GM21447 (cell line): ENCODE data around the gene AP2A1.

Experiments
- ATAC-seq: cut with Tn5 transposase; IDR thresholded peaks from one replicate; pipeline ENCODE4 v1.9.1; 2021; ENCODE audit not compliant: unreplicated experiment

AP2A1 gene

DNA sequence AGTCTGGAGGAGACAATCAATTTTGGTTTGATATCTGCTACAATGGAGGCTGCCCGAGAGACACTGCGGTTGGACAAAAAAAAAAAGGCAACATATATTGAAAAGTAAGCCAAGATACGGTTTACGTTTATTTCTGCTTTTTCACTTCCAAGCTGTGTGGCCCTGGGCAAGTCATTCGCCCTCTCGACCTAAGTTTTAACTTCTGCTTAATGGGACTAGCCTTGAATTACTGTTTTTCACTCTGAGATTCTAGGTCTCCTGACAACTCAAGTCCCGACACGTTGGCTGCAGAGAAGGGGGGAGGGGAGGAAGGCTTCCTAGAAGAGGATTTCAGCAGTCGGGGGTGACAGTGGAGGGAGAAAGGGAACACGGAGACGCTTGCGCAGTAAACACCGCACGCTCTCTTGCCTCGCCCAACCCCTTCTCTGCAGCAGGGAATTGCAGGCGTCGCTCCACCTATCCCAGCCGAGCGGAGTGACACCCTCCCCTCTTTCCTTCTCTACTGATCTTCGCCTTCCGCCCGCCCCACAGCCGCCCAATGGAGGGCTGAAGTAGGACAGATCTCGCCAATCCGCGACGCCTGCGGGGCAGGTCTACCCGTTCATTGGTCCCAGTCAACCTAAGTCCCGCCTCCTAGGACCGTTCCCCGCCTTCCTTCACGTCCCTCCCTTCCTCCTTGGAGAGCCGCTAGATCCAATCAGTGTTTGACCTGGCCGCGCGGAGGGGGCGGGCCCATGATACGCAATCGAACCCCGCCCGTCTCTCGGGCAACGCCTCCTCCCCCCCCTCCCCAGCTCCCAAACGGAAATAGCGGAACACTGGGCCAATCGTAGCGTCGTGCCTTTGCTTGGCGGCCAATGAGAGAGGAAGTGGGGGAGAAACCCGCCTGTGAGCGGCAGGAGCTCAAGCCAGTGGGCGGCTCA, 533 bp upstream of the AP2A1 start:
- ATAC-seq: peak; percentile 92

DNA sequence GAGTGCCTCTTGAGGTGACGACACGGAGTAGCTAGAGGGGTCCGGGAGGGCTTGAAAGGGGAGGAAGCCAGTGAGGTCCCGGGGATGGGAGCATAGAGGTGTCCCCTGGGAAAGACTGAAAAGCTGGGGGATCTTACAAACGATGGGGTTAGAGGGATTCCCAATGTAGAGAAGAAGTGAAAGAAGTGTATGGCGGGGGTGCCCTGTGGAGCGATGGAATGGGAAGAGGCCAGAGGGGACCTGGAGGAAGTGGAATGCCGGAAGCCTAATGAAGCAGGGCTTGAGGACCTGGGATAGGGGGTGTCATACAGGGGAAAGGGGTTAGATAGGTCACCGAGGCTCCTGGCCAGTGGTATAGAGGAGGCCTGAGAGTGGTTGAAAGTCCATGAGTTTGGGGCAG, 580 bp downstream of the AP2A1 start:
- no peak for ATAC-seq

DNA sequence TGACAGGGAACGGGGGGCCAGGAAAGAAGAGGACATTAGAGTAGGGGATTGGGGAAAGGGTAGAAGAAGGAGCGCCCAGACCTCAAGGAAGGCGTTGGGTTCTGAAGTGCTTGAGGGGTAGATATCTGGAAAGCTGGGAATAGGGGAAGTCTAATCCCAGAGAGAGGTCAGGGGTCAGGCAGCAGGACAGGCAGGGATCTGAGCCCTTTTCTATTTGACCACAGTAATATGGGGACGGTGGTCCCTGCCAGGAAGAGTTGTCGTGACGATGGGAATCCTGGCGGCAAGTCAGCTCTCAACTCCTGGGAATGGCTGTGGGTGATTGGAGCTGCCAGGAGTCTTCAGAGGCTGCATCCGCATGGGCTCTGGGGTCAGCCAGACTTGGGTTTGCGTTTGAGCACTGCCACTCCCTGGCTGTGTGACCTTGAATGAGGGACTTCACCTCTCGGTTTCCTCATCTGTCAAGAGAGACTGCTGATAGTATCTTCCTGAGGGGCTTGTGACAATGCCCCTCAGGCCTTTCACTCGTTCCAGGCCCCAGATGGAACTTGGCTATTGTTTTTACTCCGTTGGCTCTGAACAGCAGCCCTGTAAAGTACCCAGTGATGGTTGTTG, 1.3 kb downstream of the AP2A1 start:
- no peak for ATAC-seq

DNA sequence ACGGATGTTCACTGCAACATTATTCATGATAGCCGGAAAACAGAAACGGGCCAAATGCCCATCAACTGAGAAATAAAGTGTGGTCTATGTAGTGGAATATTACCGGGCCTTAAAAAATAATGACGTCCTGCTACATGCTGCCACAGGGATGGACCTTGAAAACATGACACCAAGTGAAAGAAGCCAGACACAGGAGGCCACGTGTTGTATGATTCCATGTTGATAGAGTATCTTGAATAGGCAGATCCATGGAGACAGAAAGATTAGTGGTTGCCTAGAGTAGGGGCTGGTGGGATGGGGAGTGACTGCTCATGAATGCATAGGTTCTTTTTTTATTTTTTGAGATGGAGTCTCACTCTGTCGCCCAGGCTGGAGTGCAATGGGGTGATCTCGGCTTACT, 3.7 kb downstream of the AP2A1 start:
- no peak for ATAC-seq

DNA sequence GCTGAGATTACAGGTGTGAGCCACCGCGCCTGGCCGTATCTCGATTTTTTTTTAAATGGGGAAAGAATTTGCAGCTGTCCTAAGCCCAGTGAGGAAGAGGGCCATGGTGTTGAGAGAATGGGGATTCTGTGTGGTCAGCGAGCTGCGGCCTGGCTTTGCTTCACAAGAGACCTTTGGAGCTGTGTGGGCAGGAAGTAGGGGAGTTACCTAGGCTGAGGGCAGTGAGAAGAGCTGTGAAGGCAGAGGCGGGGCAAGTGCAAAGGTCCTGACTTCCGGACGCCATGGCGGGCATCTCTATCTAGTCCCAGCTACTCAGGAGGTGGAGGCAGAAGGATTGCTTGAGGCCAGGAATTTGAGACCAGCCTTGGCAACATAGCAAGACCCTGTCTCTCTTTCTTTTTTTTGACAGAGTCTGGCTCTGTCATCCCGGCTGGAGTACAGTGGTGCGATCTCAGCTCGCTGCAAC, 4.9 kb downstream of the AP2A1 start:
- ATAC-seq: no peak

DNA sequence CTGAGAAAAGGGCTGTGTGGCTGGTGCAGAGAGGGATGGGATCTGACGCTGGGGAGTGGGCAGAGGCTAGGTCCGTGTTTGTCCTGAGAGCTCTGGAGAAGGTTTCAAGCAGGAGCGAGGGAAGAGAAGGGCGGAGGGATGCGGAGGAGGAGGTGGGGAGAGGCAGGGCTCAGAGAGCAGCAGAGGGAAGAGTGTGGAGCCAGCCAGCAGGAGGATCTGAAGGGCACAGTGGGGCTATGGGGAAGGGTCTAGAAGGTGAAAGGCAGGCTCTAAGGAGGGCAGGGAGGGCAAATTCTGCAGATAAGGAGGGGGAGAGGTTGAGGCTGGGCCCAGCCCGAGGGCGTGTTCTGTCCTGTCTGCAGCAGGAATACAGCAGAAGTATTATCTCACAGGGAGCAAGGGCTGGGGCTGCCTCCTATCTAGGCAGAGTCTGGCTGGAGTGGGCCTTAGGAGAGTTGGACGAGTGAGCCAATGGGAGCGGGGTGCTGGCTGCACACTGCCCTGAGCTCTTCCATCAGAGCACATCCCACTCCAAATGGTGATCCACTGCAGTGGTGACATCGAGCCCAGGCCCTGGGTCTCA, 6.1 kb downstream of the AP2A1 start:
- no peak for ATAC-seq

DNA sequence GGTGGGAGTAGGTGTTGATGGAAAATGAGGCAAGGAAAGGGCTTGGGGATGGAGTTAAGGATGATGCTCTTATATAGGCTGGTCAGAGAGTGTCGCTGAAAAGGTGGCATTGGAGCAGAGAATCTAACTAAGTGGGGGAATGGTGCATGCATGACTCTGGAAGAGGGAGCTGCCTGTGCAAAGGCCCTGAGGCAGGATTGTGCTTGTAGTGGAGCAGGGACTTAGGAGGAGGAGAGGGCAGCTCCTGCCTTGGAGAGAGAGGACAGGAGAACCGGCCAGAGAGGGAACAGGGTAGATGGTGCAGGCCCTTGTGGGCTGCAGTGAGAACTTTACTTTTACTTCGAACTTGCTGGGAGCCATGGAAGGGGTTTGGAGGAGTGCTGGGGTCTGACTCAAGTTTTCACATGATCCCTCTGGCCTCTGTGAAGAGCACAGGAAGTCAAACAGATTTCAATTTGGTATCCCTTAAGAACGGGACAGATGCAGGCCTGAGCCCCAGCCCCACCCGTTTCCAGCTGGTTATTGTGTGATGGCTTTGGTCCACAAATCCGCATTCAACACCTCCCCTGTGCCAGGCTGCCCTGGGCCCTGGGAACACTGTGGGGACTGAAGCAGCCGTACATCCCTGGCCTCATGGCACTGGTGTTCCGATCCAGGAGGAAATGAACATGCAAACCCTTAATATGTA, 7.0 kb downstream of the AP2A1 start:
- no peak for ATAC-seq

DNA sequence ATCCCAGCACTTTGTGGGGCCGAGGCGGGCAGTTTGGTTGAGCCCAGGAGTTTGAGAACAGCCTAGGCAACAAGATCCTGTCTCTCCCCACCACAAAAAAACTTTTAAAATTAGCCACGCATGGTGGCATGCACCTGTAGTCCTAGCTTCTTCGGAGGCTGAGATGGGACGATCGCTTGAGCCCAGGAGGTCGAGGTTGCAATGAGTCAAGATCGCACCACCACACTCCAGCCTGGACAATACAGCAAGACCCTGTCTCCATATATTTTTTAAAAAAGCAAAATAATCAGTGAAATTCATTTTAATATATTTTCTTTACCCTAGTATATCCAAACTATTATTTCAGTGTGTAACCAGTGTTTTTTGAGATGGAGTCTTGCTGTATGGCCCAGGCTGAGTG, 8.2 kb downstream of the AP2A1 start:
- no peak for ATAC-seq

DNA sequence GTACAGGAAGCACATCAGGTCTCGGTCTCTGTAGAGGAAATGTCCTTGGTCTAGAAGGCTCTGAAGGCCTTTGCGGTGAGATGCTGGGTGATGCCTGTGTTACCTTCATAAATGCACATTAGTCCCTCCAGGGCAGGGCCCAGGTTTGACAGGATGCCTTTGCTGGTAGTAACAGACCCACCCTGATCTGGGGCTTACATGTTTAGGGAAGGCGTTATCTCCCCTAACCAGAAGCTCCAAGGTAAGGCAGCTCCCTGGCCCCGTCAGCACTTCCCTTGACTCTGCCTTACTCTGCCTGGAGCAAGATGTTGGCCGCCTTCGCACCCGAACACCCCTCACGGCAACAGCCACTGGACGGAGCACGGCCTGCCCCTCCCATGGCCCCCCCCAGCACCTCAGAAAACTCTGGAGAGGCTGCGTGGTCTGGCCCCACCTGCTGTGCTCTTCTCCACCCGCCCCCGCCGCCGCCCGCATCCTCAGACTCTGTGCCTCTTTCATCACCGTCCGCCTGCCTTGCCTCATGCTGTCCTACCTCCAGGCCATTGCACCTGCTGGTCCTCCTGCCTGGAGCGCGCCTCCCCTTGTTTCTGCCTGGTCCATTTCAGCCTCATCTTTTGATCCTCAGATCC, 9.1 kb downstream of the AP2A1 start:
- no peak for ATAC-seq

DNA sequence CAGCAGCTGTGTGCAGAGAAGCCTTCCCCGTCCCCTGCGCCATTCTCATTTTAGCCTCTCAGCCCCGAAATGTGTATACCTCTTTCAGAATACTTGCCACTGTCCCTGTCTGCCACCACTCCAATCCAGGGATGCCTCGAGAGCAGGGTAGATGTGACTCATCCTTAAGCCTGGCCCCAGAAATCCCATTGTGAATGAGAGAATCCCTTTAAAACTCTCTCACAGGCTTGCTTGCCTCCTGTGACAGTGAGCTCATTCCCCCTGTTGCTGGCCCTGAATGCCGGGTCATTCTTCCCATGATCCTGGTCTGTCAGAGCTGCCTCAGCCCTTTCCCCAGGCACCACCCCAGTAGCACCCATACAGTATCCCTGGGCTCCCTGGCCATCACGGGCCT, 9.6 kb downstream of the AP2A1 start:
- ATAC-seq: no peak

DNA sequence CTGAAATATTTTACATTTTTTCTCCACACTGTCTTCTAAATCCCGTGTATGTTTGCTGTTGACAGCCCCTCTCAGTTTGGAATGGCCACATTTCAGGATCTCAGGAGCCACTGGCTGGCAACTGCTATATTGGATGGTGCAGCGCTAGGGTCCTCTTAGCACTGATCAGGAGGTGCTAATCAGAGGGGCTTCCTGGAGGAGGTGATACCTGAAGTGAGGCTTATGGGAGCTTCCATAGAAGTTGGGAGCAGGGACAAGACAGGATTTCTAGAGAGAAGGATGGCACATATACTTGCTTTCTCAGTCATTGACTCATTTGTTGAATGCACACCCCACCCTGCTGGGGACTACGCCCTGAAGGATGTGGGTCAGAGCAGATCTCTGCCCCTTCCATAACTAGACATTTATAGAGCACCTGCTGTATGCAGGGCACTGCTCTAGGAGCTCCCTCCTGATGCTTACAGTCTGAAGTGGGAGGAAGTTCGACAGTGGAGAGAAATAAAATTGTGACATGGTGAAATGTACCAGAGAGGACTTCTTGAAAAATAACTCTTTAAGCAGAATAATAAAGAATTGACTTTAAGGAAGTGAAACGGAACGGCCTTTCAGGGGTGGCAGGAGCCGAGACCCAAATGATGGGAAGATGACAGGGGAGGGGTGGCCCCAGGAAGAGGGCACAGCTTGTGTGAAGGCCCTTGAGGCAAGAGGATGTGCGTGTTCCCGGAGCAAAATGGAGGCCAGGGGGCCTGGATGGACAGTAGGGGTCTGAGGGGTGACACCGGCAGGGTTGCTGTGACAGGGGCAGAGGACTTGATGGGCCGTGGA, 13.1 kb downstream of the AP2A1 start:
- ATAC-seq: no peak

DNA sequence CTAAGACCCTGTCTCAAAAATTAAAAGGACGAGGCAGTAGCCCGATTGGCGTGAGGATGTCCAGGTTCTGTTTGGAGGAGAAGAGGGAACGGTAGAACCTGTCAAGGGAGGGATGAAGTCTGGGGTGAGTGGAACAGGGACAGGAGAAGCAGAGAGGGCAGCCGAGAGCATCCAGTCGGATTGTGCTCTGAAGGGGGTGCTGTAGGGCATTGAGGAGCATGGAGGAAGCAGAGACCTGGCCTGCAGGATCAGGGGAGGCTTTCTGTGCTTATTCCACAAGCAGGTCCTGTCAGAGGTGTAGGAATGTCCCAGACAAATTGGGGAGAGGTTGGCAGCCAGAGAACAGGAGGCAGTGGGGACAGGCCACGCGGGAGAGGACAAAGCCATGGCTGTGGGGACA, 14.1 kb downstream of the AP2A1 start:
- ATAC-seq: no peak

DNA sequence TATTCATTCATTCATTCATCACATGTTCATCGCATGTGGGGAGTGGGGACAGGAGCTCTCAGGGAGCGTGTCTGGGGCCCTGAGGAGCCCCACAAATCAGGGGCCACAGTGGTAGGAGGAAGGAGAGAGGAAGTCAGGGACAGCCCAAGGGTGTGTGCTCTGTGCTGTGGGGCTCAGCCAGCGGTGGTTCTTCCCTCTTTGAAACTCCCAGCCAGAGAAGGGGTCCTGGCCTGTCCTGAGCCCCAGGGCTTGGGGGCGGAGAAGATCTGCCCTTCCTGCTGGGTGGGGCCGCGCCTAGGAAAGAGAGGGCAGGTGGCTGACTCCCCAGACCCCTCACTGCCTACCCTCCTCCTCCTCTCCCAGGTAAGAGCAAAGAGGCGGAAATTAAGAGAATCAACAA, 14.6 kb downstream of the AP2A1 start:
- ATAC-seq: no peak

DNA sequence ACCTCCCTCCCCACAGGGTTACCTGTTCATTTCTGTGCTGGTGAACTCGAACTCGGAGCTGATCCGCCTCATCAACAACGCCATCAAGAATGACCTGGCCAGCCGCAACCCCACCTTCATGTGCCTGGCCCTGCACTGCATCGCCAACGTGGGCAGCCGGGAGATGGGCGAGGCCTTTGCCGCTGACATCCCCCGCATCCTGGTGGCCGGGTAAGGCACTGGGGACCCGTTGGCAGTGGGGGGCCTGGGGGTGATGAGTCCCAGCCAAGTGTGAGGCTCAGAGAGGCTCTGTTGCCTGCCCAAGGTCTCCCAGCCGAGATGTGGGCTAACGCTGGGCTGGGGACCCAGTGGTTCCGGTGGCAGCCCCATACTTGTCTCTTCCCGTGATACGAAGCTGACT, 15.7 kb downstream of the AP2A1 start:
- no peak for ATAC-seq

DNA sequence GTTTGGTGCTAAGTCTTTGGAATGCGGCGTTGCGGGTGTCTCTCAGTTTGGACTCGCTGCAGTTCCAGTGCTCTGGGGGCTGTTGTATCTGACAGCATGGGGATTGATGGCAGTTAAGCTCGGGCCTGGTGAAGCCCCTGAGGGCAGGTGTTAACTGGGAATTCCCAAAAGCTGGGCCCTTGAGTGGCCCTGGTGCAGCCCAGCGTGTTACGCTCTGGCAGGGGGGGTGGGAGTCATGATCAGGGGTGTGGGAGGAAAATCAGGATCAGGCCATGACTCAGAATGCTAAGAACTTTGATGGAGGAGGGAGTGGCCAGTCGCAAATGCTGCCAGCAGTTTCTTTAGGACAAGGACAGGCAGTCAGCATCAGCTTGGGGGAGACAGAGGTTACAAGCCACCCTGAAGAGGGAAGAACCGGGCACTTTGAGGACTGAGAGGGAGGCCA, 19.6 kb downstream of the AP2A1 start:
- ATAC-seq: no peak

DNA sequence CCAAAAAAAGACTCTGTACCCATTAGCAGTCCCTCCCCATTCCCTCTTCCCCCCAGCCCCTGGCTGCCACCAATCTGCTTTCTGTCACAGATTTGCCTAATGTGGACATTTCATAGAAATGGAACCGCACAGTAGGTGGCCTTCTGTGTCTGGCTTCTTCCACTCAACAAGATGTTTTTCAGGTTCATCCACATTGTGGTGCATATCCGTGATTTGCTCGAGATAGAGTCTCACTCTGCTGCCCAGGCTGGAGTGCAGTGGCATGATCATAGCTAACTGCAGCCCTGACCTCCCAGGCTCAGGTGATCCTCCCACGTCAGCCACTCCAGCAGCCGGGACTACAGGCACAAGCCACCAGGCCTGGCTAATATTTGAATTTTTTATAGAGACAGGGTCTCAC, 20.9 kb downstream of the AP2A1 start:
- ATAC-seq: no peak

DNA sequence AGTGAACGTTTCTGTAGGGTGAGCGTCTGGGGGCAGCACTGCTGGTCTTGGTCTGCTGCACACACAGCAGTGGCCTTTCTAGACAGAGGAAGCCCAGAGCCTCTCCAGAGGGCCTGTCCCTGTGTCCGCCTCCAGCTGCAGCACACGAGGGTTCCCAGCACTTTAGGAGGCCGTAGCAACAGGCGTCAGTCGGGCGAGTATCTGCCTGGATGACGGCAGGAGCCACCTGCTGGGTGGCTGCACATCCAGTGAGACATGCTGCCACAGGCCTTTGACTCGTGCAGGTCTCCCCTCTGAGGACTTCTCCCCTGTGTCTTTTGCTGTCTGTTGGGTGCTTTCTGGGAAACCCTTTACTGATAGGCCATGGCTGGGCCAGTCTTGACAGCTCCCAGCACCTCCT, 22.1 kb downstream of the AP2A1 start:
- ATAC-seq: no peak

DNA sequence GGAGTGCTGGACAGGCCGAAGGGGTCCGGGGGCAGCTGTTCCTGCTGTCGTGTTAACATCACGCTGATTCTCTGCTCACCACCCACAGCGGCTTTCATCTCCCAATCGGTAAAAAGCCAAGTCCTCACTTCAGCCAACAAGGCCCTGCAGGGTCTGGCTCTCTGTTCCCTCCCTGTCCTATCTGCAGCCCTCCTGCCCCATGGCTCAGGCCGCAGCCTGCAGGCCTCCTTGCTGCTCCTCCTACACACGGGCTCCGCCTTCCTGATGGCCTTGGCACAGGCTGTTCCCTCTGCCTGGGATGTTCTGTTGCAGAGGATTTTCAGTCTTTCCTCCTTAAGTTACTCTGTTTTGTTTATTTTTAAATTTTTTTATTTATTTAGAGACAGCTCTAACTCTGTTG, 24.1 kb downstream of the AP2A1 start:
- ATAC-seq: no peak

DNA sequence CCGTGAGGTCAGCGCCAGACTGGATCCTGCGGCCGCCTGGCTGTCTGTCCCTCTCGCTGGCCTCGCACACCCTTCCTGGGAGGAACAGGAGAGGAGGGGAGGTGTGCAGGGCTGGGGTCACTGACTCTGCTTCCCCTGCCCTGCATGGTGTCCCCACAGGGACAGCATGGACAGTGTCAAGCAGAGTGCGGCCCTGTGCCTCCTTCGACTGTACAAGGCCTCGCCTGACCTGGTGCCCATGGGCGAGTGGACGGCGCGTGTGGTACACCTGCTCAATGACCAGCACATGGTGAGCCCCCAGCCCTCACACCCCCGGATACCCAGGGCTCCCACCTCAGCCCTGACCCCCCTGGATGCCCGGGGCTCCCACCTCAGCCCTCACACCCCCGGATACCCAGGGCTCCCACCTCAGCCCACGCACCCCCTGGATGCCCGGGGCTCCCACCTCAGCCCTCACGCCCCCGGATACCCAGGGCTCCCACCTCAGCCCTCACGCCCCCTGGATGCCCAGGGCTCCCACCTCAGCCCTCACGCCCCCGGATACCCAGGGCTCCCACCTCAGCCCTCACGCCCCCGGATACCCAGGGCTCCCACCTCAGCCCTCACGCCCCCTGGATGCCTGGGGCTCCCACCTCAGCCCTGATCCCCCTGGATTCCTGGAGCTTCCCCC, 25.1 kb downstream of the AP2A1 start:
- no peak for ATAC-seq
